ENCODE data around the gene SV2B.
A peak's percentile ranks its signal among the peaks of the same experiment; 100 is the strongest.

The SV2B gene

GRCh38 chr15:91279486-91279885 is 179.4 kb downstream of the SV2B start:
- no peak for DNase-seq

- no peak for DNase-seq
These were observed 181.9 kb downstream of the SV2B start for GRCh38 chr15:91281947-91282346.

GRCh38 chr15:91282486-91282885 is 182.4 kb downstream of the SV2B start:
- DNase-seq, result no peak

- no peak for DNase-seq
These were observed 183.1 kb downstream of the SV2B start for GRCh38 chr15:91283155-91283554.

- no peak for DNase-seq
These were observed 184.9 kb downstream of the SV2B start for GRCh38 chr15:91284758-91285466.

GRCh38 chr15:91289324-91289723 is 189.3 kb downstream of the SV2B start:
- DNase-seq, result peak; percentile 3

GRCh38 chr15:91290553-91290952 is 190.5 kb downstream of the SV2B start:
- no peak for DNase-seq

GRCh38 chr15:91291673-91292072 is 191.6 kb downstream of the SV2B start:
- no peak for DNase-seq

GRCh38 chr15:91294344-91294743 is 194.3 kb downstream of the SV2B start:
- no peak for DNase-seq

GRCh38 chr15:91294795-91295194 is 194.7 kb downstream of the SV2B start:
- DNase-seq, result no peak

GRCh38 chr15:91298101-91298500 is 198.0 kb downstream of the SV2B start:
- DNase-seq, result no peak

GRCh38 chr15:91302588-91303439 is 202.8 kb downstream of the SV2B start:
- peak; percentile 76 for DNase-seq

- DNase-seq, result no peak
These were observed 204.2 kb downstream of the SV2B start for GRCh38 chr15:91304210-91304609.

- DNase-seq, result no peak
These were observed 204.7 kb downstream of the SV2B start for GRCh38 chr15:91304786-91305185.

- no peak for DNase-seq
These were observed 206.1 kb downstream of the SV2B start for GRCh38 chr15:91306144-91306543.

- peak; percentile 2 for DNase-seq
These were observed 207.5 kb downstream of the SV2B start for GRCh38 chr15:91307601-91308000.

- DNase-seq, result no peak
These were observed 208.1 kb downstream of the SV2B start for GRCh38 chr15:91308199-91308598.

GRCh38 chr15:91308855-91309254 is 208.8 kb downstream of the SV2B start:
- DNase-seq, result no peak

- no peak for DNase-seq
These were observed 211.9 kb downstream of the SV2B start for GRCh38 chr15:91311986-91312385.

GRCh38 chr15:91316126-91316525 is 216.1 kb downstream of the SV2B start:
- DNase-seq, result no peak

GRCh38 chr15:91318516-91318915 is 218.5 kb downstream of the SV2B start:
- DNase-seq, result no peak

- DNase-seq, result no peak
These were observed 218.9 kb downstream of the SV2B start for GRCh38 chr15:91318931-91319330.

- no peak for DNase-seq
These were observed 219.5 kb downstream of the SV2B start for GRCh38 chr15:91319371-91320059.

GRCh38 chr15:91320101-91320500 is 220.0 kb downstream of the SV2B start:
- no peak for DNase-seq
